Mesendoderm (in vitro differentiated cells): ENCODE measurements around the gene PPP1R3E.
"Not testable (repeated sequence)": the region's sequence is repeated elsewhere in the genome, so short reads cannot be mapped to it uniquely, and the experiment has no call there.

Experiments
- DNase-seq: peaks from one replicate; pipeline ENCODE4 v3.0.0; 2013
- H2AK5ac ChIP-seq: 2 replicates; pipeline ENCODE4 v1.6.1; 2013; ENCODE audit warnings: low read length, inconsistent platforms
- H2BK120ac ChIP-seq: 2 replicates; pipeline ENCODE4 v1.6.1; 2013; ENCODE audit warnings: low read depth, mild to moderate bottlenecking, low read length, moderate library complexity, mixed read lengths
- H2BK15ac ChIP-seq: replicated peaks from 2 replicates; pipeline ENCODE4 v1.6.1; 2013; ENCODE audit warnings: low read depth, mild to moderate bottlenecking, moderate library complexity
- H2BK5ac ChIP-seq: 2 replicates; pipeline ENCODE4 v1.6.1; 2013; ENCODE audit warnings: low read length, inconsistent platforms
- H3K18ac ChIP-seq: 2 replicates; pipeline ENCODE4 v1.6.1; 2013; ENCODE audit warnings: mild to moderate bottlenecking, low read length, mixed read lengths
- H3K23ac ChIP-seq: one replicate; pipeline ENCODE4 v1.6.1; 2013; ENCODE audit warnings: low read length
- H3K27ac ChIP-seq: 2 replicates; pipeline ENCODE4 v1.5.1; 2013; ENCODE audit warnings: low read depth, mild to moderate bottlenecking, inconsistent platforms, low read length, moderate library complexity
- H3K27me3 ChIP-seq: 2 replicates; pipeline ENCODE4 v1.6.1; 2013; ENCODE audit warnings: low read length, control low read depth, mild to moderate bottlenecking, inconsistent platforms; ENCODE audit not compliant: insufficient read depth, poor library complexity
- H3K36me3 ChIP-seq: 2 replicates; pipeline ENCODE4 v1.6.1; 2013; ENCODE audit warnings: low read length, inconsistent platforms; ENCODE audit not compliant: control insufficient read depth, insufficient read depth
- H3K4ac ChIP-seq: one replicate; pipeline ENCODE4 v1.6.1; 2013; ENCODE audit warnings: low read depth, mild to moderate bottlenecking, low read length, moderate library complexity
- H3K4me1 ChIP-seq: 2 replicates; pipeline ENCODE4 v1.6.1; 2013; ENCODE audit warnings: low read depth, low read length, inconsistent platforms; ENCODE audit not compliant: control insufficient read depth
- H3K4me2 ChIP-seq: 2 replicates; pipeline ENCODE4 v1.6.1; 2013; ENCODE audit warnings: low read length
- H3K4me3 ChIP-seq: 2 replicates; pipeline ENCODE4 v1.5.1; 2013; ENCODE audit warnings: mild to moderate bottlenecking, low read length
- H3K56ac ChIP-seq: one replicate; pipeline ENCODE4 v1.6.1; 2013; ENCODE audit warnings: low read length
- H3K79me1 ChIP-seq: 2 replicates; pipeline ENCODE4 v1.6.1; 2013; ENCODE audit warnings: low read length, inconsistent platforms
- H3K79me2 ChIP-seq: 2 replicates; pipeline ENCODE4 v1.6.1; 2013; ENCODE audit warnings: mild to moderate bottlenecking, low read length; ENCODE audit not compliant: control insufficient read depth, insufficient read depth
- H3K9ac ChIP-seq: 2 replicates; pipeline ENCODE4 v1.6.1; 2013; ENCODE audit warnings: low read length, inconsistent platforms
- H4K5ac ChIP-seq: one replicate; pipeline ENCODE4 v1.6.1; 2013; ENCODE audit warnings: low read length
- H4K8ac ChIP-seq: one replicate; pipeline ENCODE4 v1.6.1; 2013; ENCODE audit warnings: low read depth, mild to moderate bottlenecking, control low read depth, low read length, moderate library complexity
- WGBS: extraction: QIAGEN DNeasy Blood & Tissue Kit; methylation state at CpG from one replicate; pipeline ENCODE4 v1.1.7; 2013; ENCODE audit warnings: low lambda C conversion rate, missing lambda C conversion rate; ENCODE audit not compliant: insufficient coverage; ENCODE audit errors: extremely low coverage; 5-methylcytosine and 5-hydroxymethylcytosine counted together

Gene PPP1R3E

GRCh38 chr14:23269193-23269592 is 33.5 kb downstream of the PPP1R3E start:
- Histone ChIP-seq H3K36me3 (no peaks in the 10 kb centered on the region), H3K23ac (no peak overlapping the region), H3K4me2 (no peak overlapping the region), H3K4me1 (no peaks in the 10 kb centered on the region), H2BK120ac (no peak overlapping the region), H2BK15ac (no peak overlapping the region), H3K4ac (no peak overlapping the region), H3K18ac (no peak overlapping the region), H3K79me1 (no peaks in the 10 kb centered on the region), H4K5ac (no peak overlapping the region), H3K56ac (no peak overlapping the region), H4K8ac (no peak overlapping the region), H2BK5ac (no peak overlapping the region), H3K9ac (no peak overlapping the region), H3K27ac (no peak overlapping the region), H2AK5ac (no peak overlapping the region), H3K27me3 (no peaks in the 10 kb centered on the region), H3K79me2 (no peaks in the 10 kb centered on the region), H3K4me3 (no peak overlapping the region)
- DNase-seq = no peak
- WGBS = no CpG with 5 or more reads among the region's 7 CpGs

GRCh38 chr14:23260849-23261248 is 41.8 kb downstream of the PPP1R3E start:
- DNase-seq, H3K27me3 ChIP-seq, H4K8ac ChIP-seq, H3K4ac ChIP-seq, H2BK5ac ChIP-seq, H4K5ac ChIP-seq, H3K23ac ChIP-seq, H2AK5ac ChIP-seq, H3K79me2 ChIP-seq, H3K4me3 ChIP-seq, H3K4me1 ChIP-seq, H2BK15ac ChIP-seq, H3K36me3 ChIP-seq, H3K56ac ChIP-seq, H3K9ac ChIP-seq, H2BK120ac ChIP-seq, H3K4me2 ChIP-seq, H3K79me1 ChIP-seq, H3K18ac ChIP-seq, H3K27ac ChIP-seq: not testable (repeated sequence)
- WGBS = no CpG with 5 or more reads among the region's 8 CpGs

- no peak overlapping the region for H3K9ac ChIP-seq
- no peak overlapping the region for H3K4me3 ChIP-seq
- H4K8ac ChIP-seq = no peak overlapping the region
- H3K79me1 ChIP-seq = no peaks in the 10 kb centered on the region
- DNase-seq = no peak
- H3K23ac ChIP-seq = no peak overlapping the region
- H3K56ac ChIP-seq = no peak overlapping the region
- H2BK5ac ChIP-seq = no peak overlapping the region
- peak overlapping the region; percentile 100 for H2BK15ac ChIP-seq
- H2AK5ac ChIP-seq = no peak overlapping the region
- H3K4me2 ChIP-seq = no peak overlapping the region
- no peak overlapping the region for H3K18ac ChIP-seq
- no peak overlapping the region for H3K4ac ChIP-seq
- no peaks in the 10 kb centered on the region for H3K27me3 ChIP-seq
- H3K36me3 ChIP-seq = no peaks in the 10 kb centered on the region
- no peak overlapping the region for H2BK120ac ChIP-seq
- H3K27ac ChIP-seq = no peak overlapping the region
- H3K4me1 ChIP-seq = peaks cover 2% of the 10 kb centered on the region
- no peaks in the 10 kb centered on the region for H3K79me2 ChIP-seq
- H4K5ac ChIP-seq = no peak overlapping the region
These were observed 43.2 kb downstream of the PPP1R3E start for GRCh38 chr14:23259426-23259825.

- H2BK120ac ChIP-seq = no peak overlapping the region
- no peak overlapping the region for H2BK5ac ChIP-seq
- H3K18ac ChIP-seq = no peak overlapping the region
- H3K4me3 ChIP-seq = no peak overlapping the region
- no peak overlapping the region for H2BK15ac ChIP-seq
- no peak overlapping the region for H3K27ac ChIP-seq
- no peak overlapping the region for H4K5ac ChIP-seq
- H3K9ac ChIP-seq = no peak overlapping the region
- H3K27me3 ChIP-seq = no peaks in the 10 kb centered on the region
- H3K4ac ChIP-seq = no peak overlapping the region
- H3K4me2 ChIP-seq = no peak overlapping the region
- no peak overlapping the region for H2AK5ac ChIP-seq
- no CpG with 5 or more reads among the region's 5 CpGs for WGBS
- H3K23ac ChIP-seq = no peak overlapping the region
- no peaks in the 10 kb centered on the region for H3K79me2 ChIP-seq
- DNase-seq = no peak
- H3K4me1 ChIP-seq = peaks cover 2% of the 10 kb centered on the region
- H3K79me1 ChIP-seq = no peaks in the 10 kb centered on the region
- no peaks in the 10 kb centered on the region for H3K36me3 ChIP-seq
- no peak overlapping the region for H4K8ac ChIP-seq
- no peak overlapping the region for H3K56ac ChIP-seq
These were observed 44.4 kb downstream of the PPP1R3E start for GRCh38 chr14:23258256-23258655.

GRCh38 chr14:23252420-23253333 is 50.0 kb downstream of the PPP1R3E start:
- Histone ChIP-seq H3K4ac (no peak overlapping the region), H3K4me3 (no peak overlapping the region), H4K5ac (no peak overlapping the region), H2BK5ac (peak overlapping the region; percentile 61), H3K9ac (no peak overlapping the region), H3K18ac (peak overlapping the region; percentile 87), H3K36me3 (no peaks in the 10 kb centered on the region), H3K79me1 (no peaks in the 10 kb centered on the region), H3K27ac (peak overlapping the region; percentile 30), H4K8ac (no peak overlapping the region), H3K27me3 (no peaks in the 10 kb centered on the region), H3K4me1 (peaks cover 7% of the 10 kb centered on the region), H3K56ac (no peak overlapping the region), H2BK120ac (peak overlapping the region; percentile 61), H2BK15ac (peak overlapping the region; percentile 88), H3K4me2 (no peak overlapping the region), H2AK5ac (no peak overlapping the region), H3K79me2 (no peaks in the 10 kb centered on the region), H3K23ac (no peak overlapping the region)
- no CpG with 5 or more reads among the region's 4 CpGs for WGBS
- peak; percentile 85 for DNase-seq

GRCh38 chr14:23252006-23252405 is 50.7 kb downstream of the PPP1R3E start:
- Histone ChIP-seq H3K4ac (peak overlapping the region; percentile 56), H3K79me2 (no peaks in the 10 kb centered on the region), H3K23ac (no peak overlapping the region), H2AK5ac (no peak overlapping the region), H3K56ac (peak overlapping the region; percentile 58), H3K4me3 (no peak overlapping the region), H3K79me1 (no peaks in the 10 kb centered on the region), H2BK15ac (no peak overlapping the region), H4K8ac (no peak overlapping the region), H2BK5ac (peak overlapping the region; percentile 24), H3K27me3 (no peaks in the 10 kb centered on the region), H3K4me1 (peaks cover 7% of the 10 kb centered on the region), H4K5ac (no peak overlapping the region), H3K36me3 (no peaks in the 10 kb centered on the region), H2BK120ac (peak overlapping the region; percentile 76), H3K9ac (no peak overlapping the region), H3K4me2 (no peak overlapping the region), H3K18ac (peak overlapping the region; percentile 54), H3K27ac (no peak overlapping the region)
- WGBS = no CpG with 5 or more reads among the region's 3 CpGs
- peak; percentile 92 for DNase-seq
